ENCODE results near the gene ARHGEF9.

DNA sequence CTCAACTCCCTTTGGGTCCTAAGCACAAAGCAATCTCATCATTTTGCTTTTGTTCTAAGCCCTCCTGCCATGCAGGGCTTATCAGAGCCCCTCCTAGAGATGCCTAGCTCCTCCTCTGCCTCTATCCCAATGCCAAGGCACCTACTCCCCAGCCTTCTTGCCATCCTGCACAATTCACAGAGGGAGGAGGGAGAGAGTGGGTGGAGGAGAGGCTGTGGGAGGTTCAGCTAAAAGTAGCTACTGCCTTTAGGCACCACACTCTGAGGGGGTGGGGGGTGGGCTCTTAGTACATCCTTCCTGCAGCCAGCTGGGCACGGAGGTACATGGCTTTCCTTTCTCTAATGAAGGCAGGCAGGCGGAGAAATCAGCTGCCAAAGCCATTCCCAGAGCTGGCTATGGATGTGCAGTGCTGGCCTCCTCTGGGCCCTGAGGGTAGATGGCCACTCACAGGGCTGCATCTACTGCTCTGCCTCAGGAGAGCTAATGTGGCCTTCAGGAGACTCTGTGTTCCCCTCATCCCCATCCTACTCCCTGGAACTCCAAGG is 40.1 kb downstream of the ARHGEF9 start:
- TF ChIP-seq FOXA1 (IDR thresholded peaks at IDR 0.05) (no peak), ELF4 (IDR thresholded peaks at IDR 0.05) (no peak), ZNF384 (IDR thresholded peaks at IDR 0.05) (no peak), BHLHE40 (IDR thresholded peaks at IDR 0.05; ENCODE audit: borderline replicate concordance) (no peak), SP1 (IDR thresholded peaks at IDR 0.05) (no peak), ARNT (IDR thresholded peaks at IDR 0.05) (no peak), FOXM1 (IDR thresholded peaks at IDR 0.05; ENCODE audit: borderline replicate concordance) (no peak), TARDBP (IDR thresholded peaks at IDR 0.05) (no peak), L3MBTL2 (conservative IDR thresholded peaks at IDR 0.05) (no peak), SUZ12 (IDR thresholded peaks at IDR 0.05) (no peak)
- TF ChIP-seq, protein P1, sequence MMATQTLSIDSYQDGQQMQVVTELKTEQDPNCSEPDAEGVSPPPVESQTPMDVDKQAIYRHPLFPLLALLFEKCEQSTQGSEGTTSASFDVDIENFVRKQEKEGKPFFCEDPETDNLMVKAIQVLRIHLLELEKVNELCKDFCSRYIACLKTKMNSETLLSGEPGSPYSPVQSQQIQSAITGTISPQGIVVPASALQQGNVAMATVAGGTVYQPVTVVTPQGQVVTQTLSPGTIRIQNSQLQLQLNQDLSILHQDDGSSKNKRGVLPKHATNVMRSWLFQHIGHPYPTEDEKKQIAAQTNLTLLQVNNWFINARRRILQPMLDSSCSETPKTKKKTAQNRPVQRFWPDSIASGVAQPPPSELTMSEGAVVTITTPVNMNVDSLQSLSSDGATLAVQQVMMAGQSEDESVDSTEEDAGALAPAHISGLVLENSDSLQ (IDR thresholded peaks at IDR 0.05) = no peak
